Measurements from ENCODE around the gene SLPI.

SLPI gene

GRCh38 chr20:45209924-45210323, 44.4 kb downstream of the SLPI start:
- H3K79me2 ChIP-seq (ENCODE audit: control insufficient read depth, low read length) = no peaks in the 10 kb centered on the region
- H4K20me1 ChIP-seq (ENCODE audit: control insufficient read depth, insufficient read depth, low read depth, low read length) = no peaks in the 10 kb centered on the region
- no peaks in the 10 kb centered on the region for H3K4me1 ChIP-seq (ENCODE audit: control insufficient read depth, low read length)
- no peaks in the 10 kb centered on the region for H3K9me3 ChIP-seq (ENCODE audit: control insufficient read depth, insufficient read depth, low read length)
- H3K9me2 ChIP-seq (replicated peaks; ENCODE audit: control insufficient read depth, low read length) = no peaks in the 10 kb centered on the region
- H3F3A ChIP-seq (ENCODE audit: control insufficient read depth, insufficient read depth) = no peaks in the 10 kb centered on the region
- no peak overlapping the region for H3K4me2 ChIP-seq (ENCODE audit: low read length)
- peaks cover 18% of the 10 kb centered on the region for H3K27me3 ChIP-seq (ENCODE audit: control insufficient read depth, low read length)
- H3K36me3 ChIP-seq (ENCODE audit: control insufficient read depth, low read length) = no peaks in the 10 kb centered on the region
- H3K4me3 ChIP-seq (ENCODE audit: low read length) = no peak overlapping the region
- TF ChIP-seq EZH2phosphoT487 (IDR thresholded peaks at IDR 0.05; ENCODE audit: borderline replicate concordance, low read length) (no peak), CTCF (IDR thresholded peaks at IDR 0.05; ENCODE audit: low read depth, low read length, poor library complexity, severe bottlenecking) (no peak)
- no peak overlapping the region for H3K27ac ChIP-seq (ENCODE audit: low read depth, low read length)

- H3K27ac ChIP-seq (ENCODE audit: low read depth, low read length) = no peak within 1 kb of the TSS
- no peaks in the 10 kb centered on the region for H3K9me2 ChIP-seq (replicated peaks; ENCODE audit: control insufficient read depth, low read length)
- H3K9me3 ChIP-seq (ENCODE audit: control insufficient read depth, insufficient read depth, low read length) = no peaks in the 10 kb centered on the region
- no peak within 1 kb of the TSS for H3K4me2 ChIP-seq (ENCODE audit: low read length)
- no peaks in the 10 kb centered on the region for H3K36me3 ChIP-seq (ENCODE audit: control insufficient read depth, low read length)
- H3K79me2 ChIP-seq (ENCODE audit: control insufficient read depth, low read length) = no peaks in the 10 kb centered on the region
- H3K4me3 ChIP-seq (ENCODE audit: low read length) = no peak within 1 kb of the TSS
- no peaks in the 10 kb centered on the region for H4K20me1 ChIP-seq (ENCODE audit: control insufficient read depth, insufficient read depth, low read depth, low read length)
- TF ChIP-seq EZH2phosphoT487 (IDR thresholded peaks at IDR 0.05; ENCODE audit: borderline replicate concordance, low read length) = no peak
- TF ChIP-seq CTCF (IDR thresholded peaks at IDR 0.05; ENCODE audit: low read depth, low read length, poor library complexity, severe bottlenecking) = no peak
- H3K4me1 ChIP-seq (ENCODE audit: control insufficient read depth, low read length) = no peaks in the 10 kb centered on the region
- peaks cover 15% of the 10 kb centered on the region for H3K27me3 ChIP-seq (ENCODE audit: control insufficient read depth, low read length)
- no peaks in the 10 kb centered on the region for H3F3A ChIP-seq (ENCODE audit: control insufficient read depth, insufficient read depth)
Observed at GRCh38 chr20:45206725-45207124, 47.6 kb downstream of the SLPI start, which contains the start of gene SEMG1. Gene SEMG1, plus strand, starts transcription at chr20:45207033. Its CDS starts 21 bp downstream, at chr20:45207054.
